Skin of body (tissue), 2 donors: Measurements from ENCODE around the gene PLA2G7. TPM values are rescaled to one million over a fixed set of nuclear protein-coding genes. Genes with fewer than 3 reads are reported as not detected.
"Not testable (repeated sequence)": the region's sequence is repeated elsewhere in the genome, so short reads cannot be mapped to it uniquely, and the experiment has no call there.

Experiments used
- DNase-seq: peaks from one replicate; lab custom pipeline; 2025; lab: John Stamatoyannopoulos, UW
- total RNA-seq: library from RNA; depleted of rRNA; stranded (reverse); fragments of >200 nt; gene quantifications from one replicate; pipeline ENCODE4 v1.2.3, GENCODE V29; 2014

The PLA2G7 gene
- total RNA-seq, 1 donor from 2014 or later, result 2.0 TPM

DNA sequence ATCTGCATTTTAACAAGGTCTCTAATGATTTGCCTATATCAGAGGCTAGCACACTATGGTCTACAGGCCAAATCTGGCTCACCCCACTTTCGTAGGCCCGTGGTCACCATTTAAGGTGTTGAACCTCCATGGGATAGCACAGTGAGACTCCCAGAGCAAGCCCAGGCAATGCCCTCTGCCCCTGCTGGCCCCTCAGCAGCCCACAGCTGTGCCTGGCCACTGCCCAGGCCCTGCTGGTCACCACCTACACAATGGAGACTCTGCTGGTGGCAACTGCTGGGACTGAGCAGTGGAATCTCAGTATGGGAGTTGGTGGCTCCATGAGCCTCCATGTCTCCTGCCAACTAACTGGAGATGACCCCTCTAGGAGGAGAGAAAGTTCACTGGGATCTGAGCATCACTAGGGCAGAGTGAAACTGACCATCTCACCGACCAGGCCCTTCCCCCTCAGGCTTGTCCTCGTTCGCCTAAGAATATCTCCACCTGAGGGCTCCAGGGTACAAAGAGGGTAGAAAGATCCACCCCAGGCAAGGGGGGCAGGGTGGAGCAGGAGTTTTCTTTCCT is 13.8 kb upstream of the PLA2G7 start:
- DNase-seq, result no peak

DNA sequence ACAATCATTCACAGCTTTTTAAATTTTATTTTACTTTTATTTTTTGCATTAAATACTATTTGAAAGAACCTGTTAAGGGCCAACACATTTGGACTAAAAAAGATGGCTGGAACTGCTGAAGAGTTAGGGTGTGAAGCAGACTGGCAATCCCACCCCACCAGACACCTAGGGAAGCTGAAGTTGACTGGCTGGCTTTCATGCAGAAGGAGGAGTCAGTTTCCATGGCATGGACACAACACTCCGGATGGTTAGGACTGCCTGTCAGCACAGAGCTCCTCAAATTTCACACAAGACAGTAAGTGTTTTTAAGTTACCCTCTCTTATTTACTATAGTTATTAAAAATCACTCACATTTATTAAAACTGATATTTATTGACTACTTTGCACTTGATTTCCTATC is 11.5 kb upstream of the PLA2G7 start, which contains the start of gene ANKRD66:
Gene ANKRD66 (plus strand): TSS at position 238 of the 400 bp plus-strand sequence. CDS start 5,016 bp downstream, outside the sequence.
- no peak for DNase-seq

- DNase-seq, result no peak
Measured at GRCh38 chr6:46745973-46746372, 10.8 kb upstream of the PLA2G7 start.

GRCh38 chr6:46744159-46744725 is 9.1 kb upstream of the PLA2G7 start:
- not testable (repeated sequence) for DNase-seq

DNA sequence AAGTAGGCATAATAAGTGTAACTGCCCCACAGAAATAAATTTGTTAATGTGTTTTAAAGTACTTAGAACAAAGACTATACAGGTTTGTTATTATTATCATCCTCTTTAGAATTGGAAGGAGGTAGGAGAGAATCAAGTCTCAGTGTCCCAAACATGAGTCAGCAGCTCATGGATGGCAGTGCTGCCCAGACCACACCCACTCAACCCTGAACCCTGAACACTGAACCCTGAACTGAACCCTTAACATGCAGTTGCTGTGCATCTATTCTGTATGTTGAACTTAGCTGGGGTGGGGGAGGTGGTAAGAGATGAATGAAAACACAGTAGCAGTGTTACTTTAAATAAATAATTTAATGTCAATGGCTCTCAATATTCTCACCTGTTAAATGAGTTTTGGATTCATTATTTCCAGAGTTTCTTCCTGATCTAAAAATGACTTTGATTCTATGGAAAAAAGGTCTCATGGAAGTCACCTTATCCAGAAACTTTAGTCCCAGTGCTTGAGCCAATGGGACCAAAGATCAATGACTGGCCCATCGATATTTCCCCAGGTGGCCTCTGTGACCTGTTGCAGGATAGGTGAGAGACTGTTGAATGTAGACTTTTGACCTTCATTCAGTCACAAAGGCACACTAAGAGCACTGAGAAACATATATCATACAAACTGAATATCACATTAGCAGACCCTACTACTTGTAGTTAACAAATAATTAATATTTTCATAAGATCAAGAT is 8.4 kb upstream of the PLA2G7 start:
- no peak for DNase-seq

GRCh38 chr6:46741910-46742309 is 6.7 kb upstream of the PLA2G7 start:
- DNase-seq, result no peak

DNA sequence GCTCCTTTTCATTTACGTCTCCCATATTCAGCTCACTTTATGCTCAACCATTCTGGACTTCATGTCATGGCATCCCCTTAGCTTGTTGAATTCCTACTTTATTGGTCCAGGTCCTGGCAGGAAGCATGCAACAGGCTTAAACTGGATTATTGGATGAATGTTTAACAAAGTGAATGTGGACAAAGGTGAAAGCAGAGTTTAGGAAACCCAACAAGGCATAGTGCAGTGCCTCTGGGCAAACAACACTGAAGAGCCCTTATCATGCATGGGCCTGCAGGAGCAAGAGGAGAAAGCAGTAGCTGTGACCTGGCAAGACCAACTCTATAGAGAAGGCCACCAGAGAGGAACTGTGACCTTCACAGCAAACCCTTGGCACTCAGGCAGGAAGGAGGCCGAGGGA is 6.3 kb upstream of the PLA2G7 start:
- DNase-seq, result no peak

DNA sequence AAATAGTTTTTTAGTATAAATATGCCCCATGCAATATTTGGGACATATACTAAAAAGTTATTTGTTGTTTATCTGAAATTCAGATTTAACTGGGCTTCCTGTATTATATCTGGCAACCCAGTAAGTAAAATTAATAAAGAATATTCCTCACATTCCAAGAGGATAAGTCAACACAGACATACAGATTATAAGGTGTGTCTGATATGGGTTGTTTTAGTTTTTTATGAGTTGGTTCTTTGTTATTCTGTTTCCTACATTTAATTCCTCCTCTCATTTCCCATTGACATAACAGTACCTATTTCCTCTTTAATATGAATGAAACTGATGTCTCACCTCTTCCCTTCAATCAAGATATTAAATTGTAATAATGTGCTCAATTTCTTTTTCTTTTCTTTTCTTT is 1.7 kb upstream of the PLA2G7 start:
- no peak for DNase-seq

GRCh38 chr6:46735720-46736031 is 501 bp upstream of the PLA2G7 start:
- DNase-seq, result no peak

DNA sequence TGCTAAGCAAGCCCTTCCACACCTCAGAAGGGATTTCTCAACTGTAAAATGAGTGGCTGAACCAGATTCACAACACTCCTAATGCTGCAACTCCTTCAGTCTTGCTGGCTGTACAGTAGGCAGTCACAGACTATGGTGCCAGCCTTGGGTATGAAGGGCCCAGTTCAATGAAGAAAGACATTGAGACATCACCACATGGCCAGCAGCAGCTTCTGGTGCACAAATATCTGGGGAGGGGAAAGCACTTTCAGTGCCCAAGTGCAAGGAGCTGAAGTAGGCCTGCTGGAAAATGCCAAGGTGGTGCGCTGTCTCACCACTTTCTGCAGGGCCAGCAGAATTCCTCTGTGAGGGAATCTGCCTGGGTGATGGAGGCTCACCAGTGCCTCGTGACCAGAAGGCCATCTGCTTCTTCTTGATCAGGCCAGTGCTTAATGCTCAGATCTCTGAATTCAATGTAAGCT is 1.8 kb downstream of the PLA2G7 start:
- no peak for DNase-seq

DNA sequence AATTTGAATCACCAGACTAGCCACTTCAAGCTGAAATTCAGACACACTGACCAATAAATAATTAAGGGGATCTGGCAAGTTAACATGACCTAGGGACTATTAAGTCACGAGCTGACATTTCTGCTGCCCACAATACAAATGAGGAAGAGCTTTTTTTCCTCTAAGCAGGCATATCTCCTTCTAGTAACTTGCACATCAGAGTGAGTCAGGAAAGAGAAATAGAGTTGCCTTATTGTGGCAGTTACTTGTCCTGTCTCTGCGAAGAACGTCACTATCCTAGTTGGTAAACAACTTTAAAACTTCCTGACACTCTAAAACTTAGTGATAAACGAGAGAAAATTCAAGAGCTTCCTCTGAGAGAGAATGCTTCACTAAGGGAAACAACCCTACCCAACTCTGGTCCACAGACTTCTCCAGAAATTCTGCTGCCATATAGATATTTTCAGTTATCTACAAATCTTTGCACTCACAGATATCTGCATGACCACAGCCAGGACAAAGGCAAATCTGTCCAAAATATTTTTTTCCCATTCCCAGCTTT is 4.2 kb downstream of the PLA2G7 start:
- DNase-seq, result no peak

GRCh38 chr6:46729787-46730326 is 5.3 kb downstream of the PLA2G7 start:
- DNase-seq, result no peak

DNA sequence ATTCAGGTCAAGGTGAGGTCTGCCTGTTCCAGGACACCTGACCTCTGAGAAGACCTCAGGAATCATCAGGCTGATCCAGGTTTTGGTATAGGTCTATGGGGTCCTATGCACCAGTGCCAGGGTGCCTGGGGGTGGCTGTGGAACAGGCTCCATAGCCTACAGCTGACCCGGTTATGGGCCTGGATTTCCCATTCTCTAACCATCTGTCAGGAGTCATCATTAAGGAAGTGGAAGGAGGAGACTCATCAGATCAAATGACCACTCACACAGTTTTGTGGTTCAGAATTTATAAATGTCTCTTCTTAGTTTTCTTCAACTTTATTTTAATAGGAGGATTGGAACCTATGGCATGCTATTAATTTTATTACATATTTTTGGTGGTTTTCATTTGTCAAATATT is 14.8 kb downstream of the PLA2G7 start:
- DNase-seq, result no peak

GRCh38 chr6:46719099-46719498 is 16.1 kb downstream of the PLA2G7 start:
- DNase-seq, result no peak

DNA sequence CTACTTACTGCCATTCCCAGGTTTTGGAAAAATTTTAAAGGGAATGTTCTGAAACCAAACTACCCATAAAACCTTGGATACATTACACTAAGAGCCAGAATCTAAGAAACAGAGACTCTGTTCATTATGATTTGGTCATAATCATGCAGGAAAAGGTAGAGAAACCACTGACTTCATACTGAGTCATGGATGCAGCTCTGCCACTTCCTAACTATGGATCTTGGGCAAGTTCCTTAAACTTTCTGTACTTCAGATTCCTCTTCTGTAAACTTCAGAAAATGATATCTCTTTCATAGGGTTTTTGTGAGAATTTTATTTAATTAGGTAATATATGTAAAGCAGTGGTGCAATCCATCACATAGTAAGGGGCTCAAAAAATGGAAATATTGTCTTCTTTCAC is 20.0 kb downstream of the PLA2G7 start:
- DNase-seq, result no peak

DNA sequence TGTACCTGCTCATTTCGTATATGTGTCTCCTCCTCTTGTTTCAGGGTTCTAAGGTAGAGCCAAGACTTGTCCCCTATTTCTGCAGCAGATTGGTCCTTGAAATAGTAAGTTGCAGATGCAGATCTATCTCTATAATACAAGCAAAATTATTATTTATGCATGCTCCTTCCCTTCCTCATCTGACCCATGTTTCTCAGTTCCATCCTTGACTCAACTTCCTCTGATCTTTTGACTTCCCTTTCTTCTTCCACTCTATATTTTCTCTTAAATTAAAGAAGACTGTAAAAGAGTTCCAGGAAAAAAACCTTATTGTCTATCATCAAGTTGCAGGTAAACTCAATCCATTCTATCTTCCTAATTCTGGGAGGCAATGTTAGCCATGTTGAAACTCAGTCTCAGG is 23.7 kb downstream of the PLA2G7 start:
- no peak for DNase-seq

GRCh38 chr6:46706464-46706863 is 28.7 kb downstream of the PLA2G7 start:
- DNase-seq, result no peak

- DNase-seq, result peak; percentile 4
Measured at GRCh38 chr6:46704562-46704961, 30.6 kb downstream of the PLA2G7 start.

DNA sequence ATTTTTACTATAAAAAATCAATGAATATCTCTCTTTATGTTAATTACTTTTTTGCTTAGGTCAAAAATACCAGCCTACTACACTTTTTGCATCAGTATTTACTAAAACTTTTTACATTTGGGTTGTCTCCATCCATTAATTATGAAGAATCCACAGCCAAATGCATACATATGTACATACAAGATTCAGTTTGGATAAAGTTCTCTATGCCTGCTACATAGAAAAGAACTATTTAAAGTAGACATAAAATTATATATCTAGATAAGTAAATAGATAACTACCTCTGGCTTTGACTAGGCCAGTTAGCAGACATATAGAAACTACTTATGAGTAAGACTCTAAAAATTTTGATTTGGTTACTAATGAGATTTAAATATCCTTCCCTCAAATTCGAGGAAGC is 35.2 kb downstream of the PLA2G7 start:
- no peak for DNase-seq

GRCh38 chr6:46690911-46691451 is 44.2 kb downstream of the PLA2G7 start:
- DNase-seq, result no peak

DNA sequence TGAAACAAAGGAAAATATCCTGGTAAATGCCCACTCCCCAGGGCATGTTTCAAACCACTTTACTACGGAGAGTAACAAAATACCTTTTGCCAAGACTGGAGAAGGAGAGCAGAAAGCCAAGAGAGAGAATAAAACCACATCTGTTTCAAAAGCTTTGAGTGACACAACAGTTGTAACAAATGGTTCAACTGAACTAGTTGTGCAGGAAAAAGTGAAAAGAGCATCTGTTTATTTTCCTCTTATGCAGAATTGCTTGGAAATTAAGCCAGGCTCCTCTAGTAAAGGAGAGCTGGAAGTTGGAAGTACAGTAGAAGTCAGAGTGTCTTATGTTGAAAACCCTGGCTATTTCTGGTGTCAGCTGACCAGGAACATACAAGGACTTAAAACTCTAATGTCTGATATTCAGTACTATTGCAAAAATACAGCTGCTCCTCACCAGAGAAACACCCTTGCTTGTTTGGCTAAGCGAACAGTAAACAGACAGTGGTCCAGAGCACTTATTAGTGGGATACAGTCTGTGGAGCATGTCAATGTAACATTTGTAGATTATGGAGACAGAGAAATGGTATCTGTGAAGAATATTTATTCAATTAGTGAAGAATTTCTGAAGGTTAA is 44.9 kb downstream of the PLA2G7 start:
- no peak for DNase-seq

GRCh38 chr6:46689657-46690056 is 45.5 kb downstream of the PLA2G7 start:
- DNase-seq, result no peak
